SU-DHL-6 (cell line): ENCODE results near the gene EZH1.

ENCODE experiments used
- CTCF ChIP-seq: fragments of 200-600 bp; sonication (generic); IDR thresholded peaks from one replicate; pipeline ENCODE4 v1.5.1; 2017; ENCODE audit warnings: antibody characterized with exemption, mild to moderate bottlenecking, low read length, moderate library complexity; ENCODE audit not compliant: insufficient read depth, poor library complexity, severe bottlenecking
- EZH2phosphoT487 ChIP-seq: fragments of 200-600 bp; sonication (generic), shearing (Covaris generic); conservative IDR thresholded peaks from 2 replicates; pipeline ENCODE4 v1.6.1; 2018; ENCODE audit warnings: mild to moderate bottlenecking, antibody characterized with exemption, low read length, moderate library complexity, mixed read lengths

- TF ChIP-seq CTCF (no peak), EZH2phosphoT487 (no peak)
These were observed 61.3 kb downstream of the EZH1 start for GRCh38 chr17:42683407-42684034.
